Inflammatory macrophage (primary cell): Measurements from ENCODE around the gene PATJ.
"Not testable (repeated sequence)": the region's sequence is repeated elsewhere in the genome, so short reads cannot be mapped to it uniquely, and the experiment has no call there.

ENCODE experiments used
- DNase-seq, 2 donors: peaks; one replicate each; pipeline ENCODE4 v3.0.0-alpha.2; 2020 to 2022

Gene PATJ

DNA sequence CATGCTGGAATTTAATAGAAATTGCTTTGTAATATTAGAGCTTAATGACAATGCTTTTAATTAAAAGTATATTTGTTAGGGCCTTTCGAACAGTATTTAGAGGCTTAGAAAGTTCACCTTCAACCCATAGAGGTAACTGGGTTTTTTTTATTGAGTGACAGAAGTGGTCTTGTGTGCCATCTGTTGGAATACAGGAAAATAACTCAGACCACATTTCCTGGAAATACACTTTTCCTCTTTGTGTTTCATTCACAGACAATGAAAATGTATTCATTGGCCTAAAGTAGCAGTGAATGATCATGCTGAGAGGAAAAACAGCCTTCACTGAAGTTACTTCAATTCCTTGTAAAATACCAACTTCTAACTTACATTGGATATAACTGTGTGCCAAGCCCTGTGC is 368.8 kb downstream of the PATJ start:
- no peak for DNase-seq

DNA sequence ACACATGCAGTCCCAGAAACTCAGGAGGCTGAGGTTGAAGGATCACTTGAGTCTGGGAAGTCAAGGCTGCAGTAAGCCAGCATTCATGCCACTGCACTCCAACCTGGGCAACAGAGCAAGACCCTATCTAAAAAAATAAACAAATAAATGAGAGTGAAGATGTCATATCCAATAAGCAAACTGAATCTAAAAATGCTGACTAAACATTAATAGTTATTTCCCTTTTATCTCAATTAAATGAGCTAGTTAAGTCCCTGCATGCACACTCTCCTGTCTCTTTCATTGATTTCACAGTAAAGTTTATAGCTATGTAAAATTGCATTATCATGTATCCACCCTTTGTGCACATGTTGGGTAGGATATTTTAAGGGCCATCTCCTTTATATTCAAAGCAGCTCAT is 371.2 kb downstream of the PATJ start:
- no peak for DNase-seq

DNA sequence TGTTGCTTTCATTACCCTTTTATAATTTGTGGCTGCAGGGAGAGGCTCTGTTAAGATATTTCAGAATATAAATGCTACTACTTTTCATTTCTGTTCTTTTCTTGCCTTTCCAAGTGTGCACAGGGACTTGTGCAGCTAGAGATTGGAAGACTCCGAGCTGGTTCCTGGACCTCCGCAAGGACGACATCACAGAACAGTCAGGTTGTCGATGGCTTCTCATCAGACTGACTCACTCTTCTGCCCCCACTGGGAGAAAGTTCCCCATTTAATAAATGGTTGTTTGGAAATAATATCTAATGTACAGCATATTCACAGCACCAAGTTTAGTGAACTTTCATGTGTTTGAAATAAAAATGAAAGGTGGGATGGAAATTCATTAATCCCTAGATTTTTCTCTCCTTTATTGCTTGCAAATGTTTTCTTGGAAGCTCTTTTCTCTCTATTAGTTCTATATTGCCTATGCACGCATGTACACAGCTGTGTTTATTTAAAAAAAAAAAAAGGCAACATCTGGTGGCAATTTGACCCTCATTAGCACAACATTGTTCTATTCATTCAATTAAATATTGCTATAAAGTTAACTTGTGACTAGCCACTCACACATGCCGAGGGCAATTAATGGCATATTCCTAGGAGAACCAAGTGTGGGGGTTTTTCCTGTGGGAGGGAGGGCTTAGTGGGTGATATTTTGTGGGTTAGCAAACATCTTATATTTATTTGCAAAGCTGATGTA is 374.9 kb downstream of the PATJ start:
- DNase-seq, result no peak

DNA sequence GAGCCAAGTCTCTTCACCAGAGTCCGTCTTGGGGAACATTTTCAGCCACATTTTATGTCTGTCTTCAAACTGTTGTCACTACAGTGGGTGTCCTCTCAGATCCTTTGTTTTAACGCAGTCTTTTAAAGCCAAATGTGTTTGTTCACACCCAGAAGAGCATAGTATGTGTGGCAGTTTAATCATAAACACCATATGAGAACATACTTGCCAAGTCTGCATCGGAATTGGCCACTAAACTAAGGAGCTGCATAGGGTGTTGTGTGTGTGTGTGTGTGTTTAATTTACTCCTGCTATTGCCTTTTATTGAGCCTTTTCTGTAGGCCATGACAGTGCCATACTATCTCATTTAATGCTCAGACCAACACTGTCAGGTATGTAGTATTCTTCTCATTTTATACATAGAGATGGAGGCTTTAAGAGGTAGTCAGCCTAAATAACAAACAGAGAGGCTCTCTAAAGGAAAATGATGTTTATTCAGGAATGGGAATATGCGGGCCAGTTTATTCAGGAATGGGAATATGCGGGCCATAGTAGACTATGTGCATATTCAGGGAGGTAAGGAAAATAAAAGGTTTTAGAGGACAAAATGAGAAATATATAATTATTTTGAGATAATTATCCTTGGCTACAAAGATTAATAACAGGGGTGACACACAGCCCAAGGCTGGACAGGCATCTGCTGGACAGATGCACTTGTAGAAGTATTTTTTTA is 384.5 kb downstream of the PATJ start:
- no peak for DNase-seq

DNA sequence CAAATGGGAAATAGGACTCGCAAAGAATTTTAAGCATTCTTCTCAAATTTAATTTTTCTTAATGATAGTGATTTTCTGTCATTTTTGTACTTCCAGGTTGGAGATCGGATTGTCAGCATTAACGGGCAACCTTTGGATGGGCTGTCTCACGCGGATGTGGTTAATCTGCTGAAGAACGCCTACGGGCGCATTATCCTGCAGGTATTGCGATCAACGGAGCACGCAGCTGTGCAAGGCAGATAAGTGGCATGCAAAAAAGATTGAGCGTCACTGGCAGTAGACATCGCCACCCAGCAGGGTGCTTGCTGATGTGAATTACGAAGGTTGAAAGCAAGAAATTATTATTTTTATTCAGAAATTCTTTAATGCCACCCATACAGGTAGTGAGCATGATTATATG is 386.5 kb downstream of the PATJ start:
- DNase-seq, result no peak

DNA sequence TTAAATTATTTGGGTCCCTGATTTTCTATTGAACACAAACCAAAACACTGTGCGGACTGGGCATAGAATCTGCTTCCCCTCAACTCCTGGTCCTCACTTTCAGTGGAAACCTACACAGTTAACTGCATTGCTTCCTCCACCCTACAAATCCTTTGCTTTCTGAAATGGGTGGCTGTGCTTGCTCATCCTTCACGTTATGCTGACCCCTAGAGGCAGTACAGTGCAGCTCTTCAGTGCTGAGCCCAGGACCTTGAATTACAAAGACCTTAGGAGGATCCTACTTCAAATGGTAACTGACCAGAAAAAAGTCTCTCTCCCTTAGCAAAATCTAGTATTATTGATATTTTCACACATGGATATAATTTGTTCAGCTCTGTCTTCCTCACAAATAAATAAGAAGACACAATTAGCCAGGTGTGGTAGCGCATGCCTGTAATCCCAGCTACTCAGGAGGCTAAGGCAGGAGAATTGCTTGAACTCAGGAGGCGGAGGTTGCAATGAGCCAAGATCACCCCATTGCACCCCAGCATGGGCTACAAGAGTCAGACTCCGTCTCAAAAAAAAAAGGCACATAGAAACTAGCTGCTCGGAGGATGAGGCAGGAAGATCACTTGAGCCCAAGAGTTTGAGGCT is 388.9 kb downstream of the PATJ start:
- DNase-seq, result peak; percentile 50 to 53

DNA sequence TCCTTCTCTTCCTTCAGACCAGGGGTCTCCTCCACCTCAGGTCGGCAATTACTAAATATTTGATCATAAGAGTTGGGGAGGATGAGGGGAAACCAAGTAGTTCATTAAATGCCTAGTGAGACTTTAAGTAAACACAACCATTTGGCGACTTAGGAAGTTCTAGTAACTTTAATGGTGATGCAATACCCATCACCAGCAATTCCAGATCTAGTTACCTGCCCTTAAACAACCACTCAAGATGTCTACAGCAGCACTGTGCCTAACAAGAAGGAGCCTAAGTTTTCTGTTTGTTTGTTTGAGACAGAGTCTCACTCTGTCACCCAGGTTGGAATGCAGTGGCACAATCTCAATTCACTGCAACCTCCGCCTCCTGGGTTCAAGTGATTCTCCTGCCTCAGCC is 395.7 kb downstream of the PATJ start:
- no peak for DNase-seq

DNA sequence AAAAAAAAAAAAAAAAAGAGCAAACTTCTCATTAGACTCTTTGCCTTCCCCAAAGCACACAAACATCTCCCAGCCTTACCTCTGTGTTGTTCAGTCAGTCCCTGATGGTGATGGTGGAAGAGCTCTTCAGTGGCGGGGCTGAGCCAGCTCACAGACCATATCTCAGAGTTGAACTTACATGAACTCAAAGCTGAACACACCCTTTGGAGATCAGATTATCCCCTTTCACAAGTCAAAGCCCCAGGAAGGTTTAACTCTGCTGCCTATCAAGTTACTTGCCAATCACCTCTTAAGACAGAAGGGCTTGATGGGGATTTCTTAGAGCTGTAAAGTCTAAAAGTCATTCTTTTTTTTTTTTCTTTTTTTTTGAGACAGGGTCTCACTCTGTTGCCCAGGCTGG is 397.1 kb downstream of the PATJ start:
- DNase-seq, result no peak

DNA sequence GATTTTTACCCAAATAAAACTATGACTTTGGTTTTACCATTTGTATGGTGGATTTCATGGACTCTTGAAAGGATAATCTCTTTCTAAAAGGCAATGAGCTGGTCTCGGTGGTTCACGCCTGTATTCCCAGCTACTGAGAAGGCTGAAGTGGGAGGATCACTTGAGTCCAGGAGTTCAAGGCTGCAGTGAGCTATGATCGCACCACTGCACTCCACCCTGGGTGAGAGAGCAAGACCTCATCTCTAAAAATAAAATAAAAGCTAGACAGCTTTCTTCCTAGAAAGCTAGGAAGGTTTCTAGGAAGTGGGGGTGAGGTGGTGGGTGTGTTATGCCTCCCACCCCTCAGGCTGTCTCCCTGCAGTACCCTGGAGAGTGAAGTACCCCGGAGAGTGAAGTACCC is 398.4 kb downstream of the PATJ start:
- DNase-seq, result no peak

DNA sequence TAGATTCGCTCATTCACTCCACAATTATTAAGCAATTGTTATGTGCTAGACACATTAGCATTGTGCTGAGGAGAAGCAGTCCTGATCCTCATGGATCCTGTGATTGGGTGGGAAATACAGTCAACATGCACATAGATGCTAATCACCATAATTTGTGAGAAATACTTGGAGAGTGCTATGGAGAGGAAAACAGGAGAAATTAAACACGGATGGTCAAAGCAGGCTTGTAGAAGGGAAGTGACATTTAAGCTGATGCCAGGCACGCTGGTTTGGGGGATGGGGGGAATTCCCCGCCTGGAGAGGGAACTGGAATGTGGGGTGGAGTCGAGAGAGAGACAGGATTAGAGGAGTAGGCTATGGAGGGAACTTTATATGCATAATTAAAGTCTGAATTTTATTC is 400.2 kb downstream of the PATJ start:
- DNase-seq, result no peak

DNA sequence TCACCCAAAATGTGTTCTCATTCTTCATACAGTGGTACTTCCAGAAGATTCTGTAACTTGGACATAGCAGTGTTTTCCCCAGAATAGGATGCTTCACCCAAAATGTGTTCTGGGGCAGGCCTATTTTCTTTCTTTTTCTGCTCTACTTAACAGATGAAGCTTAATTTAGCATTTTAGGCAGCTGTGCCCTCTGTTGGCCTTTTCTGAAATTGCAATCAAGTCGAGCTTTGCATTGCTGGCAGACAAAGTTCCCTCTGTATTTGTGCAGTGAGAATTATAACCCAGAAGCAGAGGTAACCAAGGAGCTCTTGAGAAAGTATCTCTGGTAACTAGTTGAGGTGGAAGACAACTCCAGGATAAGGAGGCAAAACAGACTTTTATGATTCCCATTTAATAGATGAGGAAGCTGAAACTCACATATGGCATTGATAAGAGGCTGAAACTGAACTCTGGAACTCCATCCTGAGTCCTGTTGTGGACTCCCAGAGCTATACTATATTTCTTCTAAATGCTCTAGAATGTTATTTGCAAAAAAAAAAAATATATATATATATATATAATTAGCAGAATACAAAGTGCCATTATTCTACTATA is 402.1 kb downstream of the PATJ start:
- peak; percentile 49 to 50 for DNase-seq

DNA sequence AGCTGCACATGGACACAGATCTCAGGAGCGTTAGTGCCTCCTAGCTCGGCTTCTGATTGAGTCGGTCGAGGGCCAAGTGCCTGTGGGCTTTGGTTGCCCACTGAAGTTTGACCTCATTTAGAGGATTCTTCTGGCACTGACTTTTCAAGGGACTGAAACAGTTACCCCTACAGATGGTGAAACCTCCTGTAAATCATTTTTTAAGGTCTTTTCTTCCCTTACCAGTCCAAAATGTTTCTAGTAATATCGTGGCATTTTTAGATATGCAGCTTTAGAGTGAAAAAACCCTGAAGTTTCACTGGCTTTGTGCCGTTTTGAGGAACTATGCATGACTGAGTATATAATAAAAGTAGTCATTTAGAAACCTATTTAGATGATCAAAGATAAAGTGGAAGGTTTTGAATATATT is 417.7 kb downstream of the PATJ start:
- DNase-seq, result no peak

DNA sequence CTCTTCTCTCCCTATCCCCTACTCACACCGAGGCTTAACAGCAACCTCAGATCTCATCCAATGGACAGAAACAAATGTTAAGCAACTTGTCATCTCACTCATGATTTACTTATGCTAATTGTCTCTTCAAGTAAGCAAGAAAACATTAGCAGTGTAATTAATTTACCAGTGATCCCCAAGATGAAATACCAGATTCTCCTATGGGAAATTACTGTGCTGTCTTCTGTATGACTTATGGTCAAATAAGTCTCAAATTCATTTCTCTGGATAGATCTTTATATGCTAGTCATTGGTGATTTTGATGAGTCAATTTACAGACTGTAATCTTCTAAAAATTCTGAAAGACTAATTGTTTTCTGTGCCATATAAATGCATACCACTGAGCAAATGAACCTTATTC is 419.4 kb downstream of the PATJ start:
- DNase-seq, result no peak

DNA sequence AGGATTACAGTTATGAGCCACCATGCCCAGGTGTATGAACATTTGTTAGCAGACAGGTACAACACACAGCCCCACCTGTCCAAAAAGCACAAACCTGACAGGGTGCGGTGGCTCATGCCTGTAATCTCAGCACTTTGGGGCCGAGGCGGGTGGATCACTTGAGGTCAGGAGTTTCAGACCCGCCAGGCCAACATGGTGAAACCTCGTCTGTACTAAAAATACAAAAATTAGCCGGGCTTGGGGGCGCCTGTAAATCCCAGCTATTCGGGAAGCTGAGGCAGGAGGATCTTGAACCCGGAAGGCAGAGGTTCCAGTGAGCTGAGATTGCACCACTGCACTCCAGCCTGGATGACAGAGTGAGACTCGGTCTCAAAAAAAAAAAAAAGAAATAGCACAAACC is 428.1 kb downstream of the PATJ start:
- not testable (repeated sequence) for DNase-seq

DNA sequence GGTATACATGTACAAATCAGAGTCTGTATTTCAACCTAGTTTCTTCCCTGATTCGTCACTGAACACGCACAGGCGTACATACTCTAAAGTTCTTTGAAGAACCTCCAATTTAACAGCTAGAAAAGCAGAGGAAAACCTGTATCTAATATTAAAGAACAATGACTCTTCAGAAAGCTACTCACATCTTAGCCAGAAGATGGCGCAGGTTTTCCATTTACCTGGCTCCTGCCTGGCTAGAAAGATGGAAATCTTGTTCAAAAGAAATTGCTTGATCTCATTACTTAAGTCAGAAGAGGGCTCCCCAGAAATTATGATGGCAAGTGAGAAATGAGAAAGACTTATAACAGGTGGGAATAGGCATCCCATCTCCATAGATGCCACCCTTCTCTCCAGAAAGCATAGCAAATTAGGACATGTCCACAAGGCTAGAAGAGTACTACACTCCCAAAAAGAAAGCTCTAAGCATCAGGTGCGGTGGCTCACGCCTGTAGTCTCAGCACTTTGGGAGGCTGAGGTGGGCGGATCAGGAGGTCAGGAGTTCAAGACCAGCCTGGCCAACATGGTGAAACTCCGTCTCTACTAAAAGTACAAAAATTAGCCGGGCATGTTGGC is 433.4 kb downstream of the PATJ start:
- DNase-seq, result peak; percentile 35 to 52

DNA sequence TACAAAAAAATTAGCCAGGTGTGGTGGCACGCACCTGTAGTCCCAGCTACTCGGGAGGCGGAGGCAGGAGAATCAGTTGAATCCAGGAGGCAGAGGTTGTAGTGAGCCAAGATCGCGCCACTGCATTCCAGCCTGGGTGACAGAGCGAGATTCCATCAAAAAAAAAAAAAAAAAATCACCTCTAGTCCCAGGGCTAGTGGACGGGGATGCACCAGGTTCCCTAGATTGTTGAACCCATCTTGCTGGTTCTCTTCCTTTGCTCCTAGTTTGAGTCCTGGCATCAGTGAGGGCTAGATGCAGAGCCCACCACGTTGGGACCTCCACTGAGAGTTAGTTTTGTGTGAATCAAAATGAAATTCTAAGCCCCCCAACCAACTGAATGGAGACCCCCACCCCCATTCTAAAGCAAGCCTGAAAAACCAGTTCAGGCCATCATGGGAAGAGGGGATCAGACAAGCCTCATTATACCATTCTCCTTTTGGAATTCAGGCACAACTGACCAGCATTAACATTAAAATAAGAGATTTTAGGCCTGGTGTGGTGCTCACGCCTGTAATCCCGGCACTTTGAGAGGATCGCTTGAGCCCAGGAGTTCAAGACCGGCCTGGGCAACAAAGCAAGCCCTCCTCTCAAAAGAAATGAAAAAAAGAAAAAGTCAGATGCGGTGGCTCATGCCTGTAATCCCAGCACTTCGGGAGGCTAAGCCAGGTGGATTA is 434.5 kb downstream of the PATJ start:
- no peak for DNase-seq

DNA sequence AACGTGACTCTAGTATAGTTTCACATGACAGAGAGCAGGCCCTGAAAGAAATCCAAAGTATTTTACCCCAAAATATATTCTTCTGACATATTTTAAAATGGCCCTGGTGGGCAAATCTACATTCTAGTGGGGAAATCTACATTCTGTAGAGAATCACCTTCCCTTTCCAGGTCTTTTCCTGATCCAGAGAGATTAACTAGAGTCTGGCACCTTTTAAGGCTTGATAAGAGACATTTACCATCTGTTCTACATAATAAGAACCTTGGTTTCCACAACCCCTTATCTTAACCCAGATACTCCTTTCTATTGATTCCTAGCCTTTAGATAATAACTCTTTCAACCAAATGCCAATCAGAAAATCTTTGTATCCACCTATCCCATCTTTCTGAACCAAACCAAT is 435.3 kb downstream of the PATJ start:
- DNase-seq, result no peak

DNA sequence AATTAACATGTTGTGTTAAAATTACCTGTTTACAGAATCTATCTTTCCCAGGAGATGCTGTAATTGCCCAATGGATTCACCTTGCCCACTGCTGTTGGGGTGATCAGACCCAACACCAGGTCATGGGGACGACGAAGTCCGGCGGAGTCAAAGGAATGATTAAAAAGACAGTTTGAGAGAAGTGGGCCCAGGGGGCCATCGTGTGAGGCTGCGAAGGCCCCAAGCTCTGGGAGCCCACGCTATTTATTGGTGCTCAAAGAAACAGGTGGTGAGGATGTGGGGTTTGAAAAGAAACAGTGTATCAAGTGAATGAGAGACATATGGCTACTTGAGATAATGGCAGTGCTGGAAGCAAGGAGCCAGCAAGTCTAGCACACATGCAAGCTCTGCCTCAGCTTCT is 436.1 kb downstream of the PATJ start:
- no peak for DNase-seq

DNA sequence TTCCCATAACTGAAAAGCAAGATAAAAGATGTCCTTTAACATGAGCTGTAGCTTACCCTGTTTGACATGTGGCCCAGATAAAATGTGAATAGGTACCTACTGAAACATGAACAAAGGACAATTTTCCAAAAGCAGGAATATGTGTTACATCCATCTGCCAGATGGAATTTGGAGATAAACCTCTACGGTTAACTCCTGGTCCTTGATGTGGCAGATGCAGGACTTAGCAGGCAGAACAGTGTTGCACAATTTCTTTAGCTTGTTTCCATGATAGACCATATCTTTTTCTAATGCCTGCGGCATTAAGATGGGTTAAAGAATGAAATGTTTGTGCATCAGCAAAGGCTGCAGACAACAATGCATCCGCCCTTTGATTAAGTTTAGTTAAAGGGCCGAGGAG is 437.8 kb downstream of the PATJ start:
- DNase-seq, result not testable (repeated sequence)

DNA sequence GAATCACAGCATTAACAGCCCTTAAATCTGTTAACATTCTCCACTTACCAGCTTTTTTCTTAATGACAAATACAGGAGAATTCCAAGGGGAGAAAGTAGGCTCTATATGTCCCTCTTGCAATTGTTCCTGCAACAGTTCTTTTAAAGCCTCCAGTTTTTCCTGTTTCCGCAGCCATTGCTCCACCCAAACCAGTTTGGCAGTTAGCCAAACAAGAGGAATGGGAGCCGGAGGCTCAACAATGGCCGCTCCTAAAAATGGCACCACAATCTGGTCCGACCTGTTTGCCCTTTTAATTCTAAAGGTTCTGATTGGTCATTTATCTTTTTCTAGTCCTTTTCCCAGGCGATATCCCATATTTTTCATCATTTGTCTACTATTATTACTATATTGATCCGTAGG is 438.4 kb downstream of the PATJ start:
- no peak for DNase-seq

DNA sequence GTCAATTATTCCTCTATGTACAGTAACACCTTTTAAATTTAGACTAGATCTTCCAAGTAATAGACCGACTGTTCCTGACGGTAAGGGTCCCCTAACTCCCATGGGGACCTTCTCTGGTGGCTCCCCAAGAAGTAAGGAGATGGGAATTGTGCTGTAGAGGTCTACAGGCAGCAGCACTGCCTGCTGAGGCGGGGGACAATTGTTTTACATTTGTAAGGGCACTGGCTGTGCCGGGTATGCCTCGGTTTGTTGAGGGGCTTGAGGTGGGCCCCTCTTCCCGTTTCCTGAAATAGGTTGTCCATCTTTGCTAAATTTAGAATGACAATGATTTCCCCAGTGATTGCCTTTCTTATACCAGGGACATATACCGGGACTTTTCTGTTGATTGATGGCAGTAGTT is 439.3 kb downstream of the PATJ start:
- no peak for DNase-seq

DNA sequence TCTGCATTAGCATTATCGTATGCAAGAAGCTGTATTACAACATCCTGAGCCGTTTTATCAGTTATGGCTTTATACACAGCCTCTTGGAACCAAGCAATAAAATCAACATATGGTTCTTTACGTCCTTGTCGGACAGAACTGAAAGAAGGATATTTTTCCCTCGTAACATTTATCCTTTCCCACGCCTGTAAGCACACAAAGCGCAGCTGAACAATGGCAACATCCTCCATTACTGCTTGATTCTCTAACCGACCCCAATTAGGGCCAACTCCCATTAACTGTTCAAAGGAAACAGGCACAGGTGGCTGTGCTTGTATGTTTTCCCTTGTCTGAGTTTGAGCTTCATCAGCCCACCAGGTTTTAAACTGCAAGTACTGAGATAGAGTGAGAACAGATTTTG is 439.9 kb downstream of the PATJ start:
- not testable (repeated sequence) for DNase-seq
